HG03354 (cell line): ENCODE results near the gene ABHD17C.
"Not testable (repeated sequence)": the region's sequence is repeated elsewhere in the genome, so short reads cannot be mapped to it uniquely, and the experiment has no call there.

Experiments
- ATAC-seq: cut with Tn5 transposase; IDR thresholded peaks from one replicate; pipeline ENCODE4 v1.9.1; 2021; ENCODE audit warnings: mild to moderate bottlenecking; ENCODE audit not compliant: unreplicated experiment, poor library complexity, severe bottlenecking

The ABHD17C gene

DNA sequence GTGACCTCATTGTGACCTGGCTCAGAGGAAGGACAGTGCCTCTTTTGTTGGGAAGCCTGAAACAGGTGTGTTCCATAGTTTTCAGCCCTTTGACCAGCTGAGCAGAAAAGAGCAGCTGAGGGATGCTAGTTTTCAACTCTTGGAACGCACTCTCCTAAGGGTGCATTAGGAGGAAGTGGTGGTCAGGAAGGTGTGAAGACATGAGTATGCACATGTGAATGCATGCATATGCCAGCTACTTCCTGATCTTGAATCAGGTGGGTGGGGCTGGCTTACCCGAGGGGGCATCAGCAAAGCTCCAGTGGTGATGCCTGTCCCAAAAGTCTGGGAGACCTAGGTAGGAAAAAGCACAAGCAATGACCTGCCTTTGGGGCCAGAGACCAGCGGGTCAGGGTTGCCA is 60.8 kb downstream of the ABHD17C start:
- no peak for ATAC-seq

DNA sequence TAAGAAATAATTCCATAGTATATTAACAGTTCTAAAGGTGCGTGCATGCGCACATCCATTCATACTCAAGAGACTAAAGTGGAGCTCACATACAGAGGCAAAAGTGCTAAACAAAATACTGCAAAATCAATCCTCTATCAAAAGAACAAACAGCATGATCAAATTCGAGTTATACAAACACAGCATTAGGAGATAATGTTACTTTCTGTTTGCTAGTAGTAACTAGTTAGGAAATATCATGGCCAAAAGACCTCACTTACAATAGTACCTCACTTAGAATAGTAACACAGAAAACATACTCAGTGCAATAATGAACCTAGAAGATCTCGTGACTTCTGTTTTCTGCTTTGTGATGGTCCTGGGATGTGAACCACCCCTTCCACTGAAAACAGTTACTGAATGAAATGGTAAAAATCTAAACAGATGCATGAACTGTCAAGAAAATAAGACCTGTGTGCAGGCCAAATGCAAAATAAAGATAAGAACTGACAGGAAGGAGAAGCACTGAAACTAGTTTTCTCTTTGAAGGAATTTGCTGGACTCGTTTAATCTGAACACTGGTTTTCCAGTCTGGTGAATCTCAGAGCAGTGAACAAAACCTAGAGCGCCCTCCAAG is 63.1 kb downstream of the ABHD17C start:
- ATAC-seq: no peak

DNA sequence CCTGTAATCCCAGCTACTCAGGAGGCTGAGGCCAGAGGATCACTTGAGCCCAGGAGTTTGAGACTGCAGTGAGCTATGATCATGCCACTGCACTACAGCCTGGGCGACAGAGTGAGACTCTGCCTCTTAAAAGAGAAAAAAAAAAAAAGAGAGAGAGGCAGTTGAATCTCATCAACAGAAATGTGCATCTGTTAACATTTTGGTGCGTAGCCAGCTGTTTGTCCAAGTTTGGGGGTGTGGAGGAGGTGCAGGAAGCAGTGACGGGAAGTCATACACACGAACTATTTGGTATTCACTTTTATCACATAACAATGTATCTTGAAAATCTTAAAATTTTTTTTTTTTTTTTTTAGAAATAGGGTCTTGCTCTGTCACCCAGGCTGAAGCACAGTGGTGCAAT is 65.8 kb downstream of the ABHD17C start:
- no peak for ATAC-seq

DNA sequence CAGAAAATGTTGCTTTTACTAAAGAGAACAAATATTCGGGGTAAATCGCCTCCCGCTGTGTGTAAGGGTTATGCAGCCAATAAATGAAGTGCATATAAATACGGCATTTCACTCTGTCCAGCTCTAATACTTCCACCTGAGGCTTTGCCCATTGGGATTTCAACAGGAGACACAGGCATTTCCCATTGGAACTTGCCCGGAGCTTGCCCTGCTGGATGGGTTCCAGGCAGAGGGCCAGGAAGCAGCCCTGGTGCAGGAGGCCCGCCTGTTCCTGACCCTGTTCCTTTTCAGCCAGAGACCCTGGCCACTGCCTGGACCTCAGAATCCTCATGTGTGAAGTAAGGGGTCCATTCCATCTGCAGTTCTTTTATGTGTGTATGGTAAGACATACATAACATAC is 66.6 kb downstream of the ABHD17C start:
- no peak for ATAC-seq

DNA sequence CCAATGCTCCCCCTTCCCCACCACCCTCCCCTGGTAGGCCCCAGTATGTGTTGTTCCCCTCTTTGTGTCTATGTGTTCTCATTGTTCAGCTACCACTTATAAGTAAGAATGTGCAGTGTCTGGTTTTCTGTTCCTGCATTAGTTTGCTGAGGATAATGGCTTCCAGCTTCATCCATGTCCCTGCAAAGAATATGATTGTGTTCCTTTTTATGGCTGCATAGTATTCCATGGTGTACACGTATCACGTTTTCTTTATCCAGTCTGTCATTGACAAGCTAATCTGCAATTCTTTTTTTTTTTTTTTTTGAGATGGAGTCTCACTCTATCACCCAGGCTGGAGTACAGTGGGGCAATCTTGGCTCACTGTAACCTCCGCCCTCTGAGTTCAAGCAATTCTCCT is 68.1 kb downstream of the ABHD17C start:
- not testable (repeated sequence) for ATAC-seq

DNA sequence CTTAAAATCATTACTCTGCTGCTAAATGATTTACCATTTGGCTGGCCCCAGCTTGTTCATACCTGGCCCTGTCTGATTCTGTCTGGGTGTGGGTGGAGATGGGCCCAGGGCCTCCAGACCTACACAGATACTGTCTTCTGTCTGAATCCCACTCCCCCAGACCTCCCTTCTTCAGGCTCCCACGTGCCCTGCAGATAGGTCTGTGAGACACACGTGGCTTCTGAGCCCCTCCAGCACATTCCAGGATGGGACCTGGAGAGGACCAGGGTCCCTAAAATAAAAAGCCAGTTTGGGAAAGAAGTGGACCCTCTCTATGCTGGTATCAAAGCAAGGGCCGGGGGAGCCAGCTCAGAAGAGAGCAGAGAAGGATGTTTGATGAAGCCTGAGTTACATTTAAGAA is 69.4 kb downstream of the ABHD17C start:
- no peak for ATAC-seq

DNA sequence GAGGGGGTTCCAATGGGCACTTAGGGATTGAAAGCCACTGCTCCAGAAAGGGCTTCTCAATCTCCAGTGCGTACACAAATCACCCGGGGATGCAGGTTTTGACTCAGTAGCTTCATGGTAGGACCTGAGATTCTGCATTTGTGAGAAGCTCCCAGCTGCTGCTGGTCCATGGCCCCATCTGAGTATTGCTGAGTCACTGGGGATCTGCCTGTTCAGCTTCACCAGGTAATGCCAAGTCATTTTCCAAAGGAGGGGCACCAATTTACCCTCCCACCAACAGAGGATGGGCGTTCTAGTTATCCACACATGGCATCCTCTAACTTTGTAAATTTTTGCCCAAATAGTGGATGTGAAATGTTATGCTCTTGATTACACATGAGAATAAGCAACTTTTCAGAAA is 71.2 kb downstream of the ABHD17C start:
- no peak for ATAC-seq

DNA sequence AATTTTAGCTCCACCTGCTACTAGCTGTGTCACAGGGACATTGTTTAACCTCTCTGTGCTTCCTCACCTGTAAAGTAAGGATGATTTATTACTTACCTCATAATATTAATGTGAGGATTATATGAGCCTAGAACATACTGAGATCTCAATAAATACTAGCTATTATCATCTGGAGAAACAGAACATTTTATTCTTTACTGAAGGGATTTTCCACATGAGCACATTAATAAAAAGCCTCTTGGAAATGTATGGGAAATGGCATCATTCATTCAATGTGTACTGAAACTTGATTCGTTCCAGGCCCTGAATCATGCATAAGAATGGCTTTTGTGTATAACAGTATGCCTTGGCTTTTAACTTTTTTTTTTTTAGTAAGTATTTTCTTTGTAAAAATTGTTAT is 73.0 kb downstream of the ABHD17C start:
- ATAC-seq: no peak

DNA sequence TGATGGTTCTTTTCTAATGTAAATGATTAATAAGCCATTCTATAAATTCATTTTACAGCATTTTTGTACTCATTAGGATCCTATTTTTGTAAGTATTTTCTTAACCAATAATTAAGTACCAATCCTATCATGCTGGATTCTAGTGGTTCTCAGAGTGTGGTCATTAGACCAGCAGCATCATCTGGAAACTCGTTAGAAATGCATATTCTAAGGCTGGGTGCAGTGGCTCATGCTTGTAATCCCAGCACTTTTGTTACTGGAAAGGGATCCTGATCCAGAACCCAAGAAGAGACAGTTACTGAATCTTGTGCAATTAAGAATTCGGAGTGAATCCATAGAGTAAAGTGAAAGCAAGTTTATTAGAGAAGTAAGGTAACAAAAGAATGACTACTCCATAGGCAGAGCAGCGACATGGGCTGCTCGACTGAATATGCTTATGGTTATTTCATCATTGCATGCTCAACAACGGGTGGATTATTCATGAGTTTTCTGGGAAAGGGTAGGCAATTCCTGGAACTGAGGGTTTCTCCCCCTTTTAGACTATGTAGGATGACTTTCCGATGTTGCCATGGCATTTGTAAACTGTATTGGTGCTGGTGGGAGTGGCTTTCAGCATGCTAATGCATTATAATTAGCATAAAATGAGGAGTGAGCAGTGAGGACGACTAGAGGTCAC is 74.2 kb downstream of the ABHD17C start:
- no peak for ATAC-seq

DNA sequence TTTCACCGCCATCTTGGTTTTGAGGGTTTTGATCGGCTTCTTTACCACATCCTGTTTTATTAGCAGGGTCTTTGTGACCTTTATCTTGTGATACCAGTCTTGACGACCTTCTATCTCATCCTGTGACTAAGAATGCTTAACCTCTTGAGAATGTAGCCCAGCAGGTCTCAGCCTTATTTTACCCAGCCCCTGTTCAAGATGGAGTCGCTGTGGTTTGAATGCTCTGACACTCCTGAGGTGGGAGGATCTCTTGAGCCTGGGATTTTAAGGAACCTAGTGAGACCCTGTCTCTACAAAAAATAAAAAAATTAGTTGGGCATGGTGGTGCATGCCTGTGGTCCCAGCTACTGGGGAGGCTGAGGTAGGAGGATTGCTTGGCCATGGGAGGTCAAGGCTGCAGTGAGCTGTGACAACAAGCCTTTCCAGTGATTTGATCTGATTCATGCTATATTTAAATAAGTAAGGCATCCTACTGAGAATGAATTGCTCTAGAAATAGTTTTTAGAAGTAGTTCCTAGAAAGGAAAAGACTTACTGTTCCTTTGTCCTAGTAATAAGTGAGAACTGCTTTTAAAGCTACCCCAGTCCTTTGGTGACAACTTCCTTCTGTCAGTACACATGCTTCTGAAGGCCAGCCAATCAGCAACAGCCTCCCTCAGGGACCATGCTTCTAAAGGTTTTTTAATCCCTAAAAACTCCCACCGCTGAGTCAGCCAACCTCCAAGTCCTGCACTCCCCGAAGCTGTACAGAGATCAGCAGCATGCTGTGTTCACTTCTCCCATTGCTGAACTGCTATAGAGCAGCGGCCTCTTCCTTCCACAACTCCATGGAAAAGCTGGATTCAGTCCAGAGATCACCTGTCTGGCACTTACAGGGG is 75.0 kb downstream of the ABHD17C start:
- ATAC-seq: no peak

DNA sequence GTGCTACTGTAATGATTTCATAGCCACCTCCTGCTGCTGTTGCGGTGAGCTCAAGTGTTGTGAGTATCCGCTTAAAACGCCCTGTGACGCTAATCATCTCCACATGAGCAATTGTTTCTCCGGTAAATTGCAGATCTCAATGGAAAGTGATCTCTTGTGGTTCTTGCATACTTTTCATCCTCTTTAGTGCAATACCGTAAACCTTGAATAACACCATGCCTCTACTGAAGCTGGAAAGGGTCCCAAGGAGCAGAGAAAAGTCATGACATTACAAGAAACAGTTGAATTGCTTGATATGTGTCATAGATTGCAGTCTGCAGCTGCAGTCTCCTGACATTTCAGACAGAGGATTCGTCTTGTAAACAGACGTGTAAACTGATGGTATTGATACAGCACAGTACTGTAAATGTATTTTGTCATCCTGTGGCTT is 78.0 kb downstream of the ABHD17C start:
- no peak for ATAC-seq

DNA sequence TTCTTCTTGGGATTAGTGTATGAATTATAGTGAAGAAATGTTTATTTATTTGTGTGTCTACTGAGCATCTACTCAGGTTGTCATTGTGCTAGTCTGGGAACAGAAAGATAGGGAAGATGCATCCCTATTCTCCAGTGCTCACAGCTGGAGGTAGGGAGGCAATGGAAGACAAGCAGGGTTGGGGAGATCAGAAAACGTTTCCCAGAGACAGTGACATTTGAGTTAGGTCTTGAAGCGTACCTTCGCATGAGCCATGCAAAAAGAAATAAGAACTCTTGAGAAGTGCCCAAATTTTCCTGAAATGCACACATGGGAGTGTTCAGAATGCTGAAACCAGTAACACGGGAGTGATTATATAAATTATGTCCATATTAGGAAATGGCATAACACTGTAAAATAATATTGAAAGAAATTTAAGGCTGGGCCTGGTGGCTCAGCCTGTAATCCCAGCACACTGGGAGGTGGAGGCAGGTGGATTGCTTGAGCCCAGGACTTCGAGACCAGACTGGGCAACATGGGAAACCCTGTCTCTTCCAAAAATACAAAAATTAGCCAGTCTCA is 78.8 kb downstream of the ABHD17C start:
- ATAC-seq: no peak

DNA sequence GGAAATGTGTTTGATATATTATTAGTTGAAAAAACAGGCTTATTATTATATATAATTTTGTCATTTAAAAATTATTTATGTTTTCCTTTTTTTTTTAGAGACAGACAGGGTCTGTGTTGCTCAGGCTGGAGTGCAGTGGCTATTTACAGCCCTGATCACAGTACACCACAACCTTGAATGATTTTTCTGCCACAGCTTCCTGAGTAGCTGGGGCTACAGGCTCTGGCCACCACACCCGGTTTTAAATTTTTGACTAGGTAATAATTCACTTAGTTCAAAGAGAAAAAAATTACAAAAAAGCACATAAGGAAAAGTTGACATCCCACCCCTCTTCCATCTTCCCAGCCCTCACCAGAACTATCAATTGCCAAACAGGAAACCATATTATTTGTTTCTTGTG is 79.4 kb downstream of the ABHD17C start:
- no peak for ATAC-seq

DNA sequence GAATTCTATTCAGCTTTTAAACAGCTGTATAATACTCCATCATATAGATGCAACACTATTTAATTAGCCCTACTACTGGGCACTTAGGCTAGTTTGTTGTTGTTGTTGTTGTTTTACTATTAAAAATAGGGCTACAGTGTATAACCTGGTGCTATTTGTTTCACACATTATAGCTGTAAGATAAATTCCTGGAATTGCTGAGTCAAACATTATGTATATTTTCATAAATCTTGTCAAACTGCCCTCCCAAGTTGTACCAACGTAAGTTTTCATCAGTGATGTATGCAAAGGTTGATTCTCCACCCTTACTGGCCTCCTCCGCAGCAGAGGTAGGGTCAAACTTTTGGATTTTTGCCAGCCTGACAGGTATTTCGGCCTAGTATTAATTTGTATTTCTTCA is 80.2 kb downstream of the ABHD17C start:
- ATAC-seq: no peak

DNA sequence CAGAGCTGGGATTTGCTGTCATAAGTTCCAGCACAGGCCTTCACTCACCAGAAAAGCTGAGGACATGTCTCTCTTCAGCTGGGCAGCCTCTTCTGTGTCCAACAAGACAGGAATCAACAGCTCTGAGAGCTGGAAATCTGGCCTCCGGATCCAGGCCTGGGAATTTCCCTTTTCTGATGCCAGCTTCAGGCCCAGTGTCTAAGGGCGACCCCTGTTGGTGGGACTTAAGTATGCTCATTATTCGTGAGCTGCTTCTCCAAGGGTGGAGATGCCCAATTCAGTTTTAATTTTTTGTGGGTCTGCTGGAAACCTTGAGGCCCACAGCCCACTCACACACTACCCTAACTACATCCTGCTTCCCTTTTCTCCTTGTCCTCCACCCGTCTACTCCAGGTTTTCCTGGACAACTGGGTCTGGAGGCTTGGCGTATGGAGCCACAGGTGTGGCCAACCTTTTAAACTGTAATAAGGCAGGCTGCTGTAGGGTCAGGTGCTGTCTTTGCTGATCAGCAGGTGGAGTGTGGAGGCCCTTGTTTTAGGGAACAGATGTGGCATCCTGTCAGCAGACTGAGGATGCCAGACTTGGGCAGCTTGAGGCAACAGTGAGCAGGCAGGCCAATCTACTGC is 81.4 kb downstream of the ABHD17C start:
- ATAC-seq: peak; percentile 47

DNA sequence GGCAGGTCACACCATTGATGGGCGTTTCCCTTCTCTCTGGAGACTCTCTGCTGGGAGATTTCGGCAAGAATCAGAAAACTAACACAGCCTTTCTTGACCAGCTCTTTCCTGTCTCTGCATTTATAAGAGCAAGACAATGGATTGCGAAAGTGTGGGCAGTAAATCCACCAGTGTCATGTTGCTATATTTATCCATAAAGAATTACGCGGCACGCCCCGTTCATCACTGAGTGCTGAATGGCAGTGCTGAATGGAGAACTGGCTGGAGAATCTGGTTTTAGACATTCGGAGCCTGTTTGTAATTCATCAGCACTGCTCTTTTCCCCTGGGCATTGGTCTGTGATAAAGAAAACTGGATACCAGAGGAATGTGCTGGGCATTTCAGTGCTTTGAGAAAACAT is 82.0 kb downstream of the ABHD17C start:
- ATAC-seq: no peak

DNA sequence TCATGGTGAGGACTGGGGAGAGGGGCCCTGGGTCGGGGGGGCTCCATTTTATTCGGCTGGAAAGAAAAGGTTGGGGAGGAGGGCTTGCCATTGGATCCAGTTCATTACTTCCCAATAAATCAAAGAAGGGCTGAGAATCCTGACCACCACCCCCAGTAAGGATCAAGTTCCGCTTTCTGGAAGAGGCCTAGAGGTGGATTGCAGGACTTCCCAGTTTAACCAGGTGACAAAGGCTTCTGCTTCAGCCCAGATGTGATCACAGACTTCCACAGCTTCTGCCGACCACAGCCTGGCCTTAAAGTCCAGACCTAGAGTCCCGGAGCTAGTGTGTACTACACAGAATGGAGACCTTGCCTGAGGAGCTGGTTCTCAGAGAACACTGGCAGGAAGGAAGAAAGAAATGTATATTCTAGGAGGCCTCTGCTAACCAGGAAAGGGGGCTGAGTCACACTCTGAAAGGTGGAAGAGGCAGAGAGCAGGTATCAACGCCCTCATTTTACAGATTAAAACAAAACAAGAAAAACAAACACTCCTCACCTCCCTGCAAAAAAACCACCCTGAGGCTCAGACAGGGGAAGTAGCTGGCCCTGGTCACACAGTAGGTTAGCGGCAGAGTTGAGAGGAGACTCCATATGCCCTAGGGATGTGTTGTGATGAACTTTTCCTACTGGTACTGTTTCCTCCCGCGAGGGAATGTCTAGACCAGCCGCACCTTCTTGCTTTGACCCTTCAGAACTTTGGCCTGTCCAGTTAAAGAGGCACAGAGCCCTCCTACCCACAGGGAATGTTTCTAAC is 82.9 kb downstream of the ABHD17C start:
- no peak for ATAC-seq

DNA sequence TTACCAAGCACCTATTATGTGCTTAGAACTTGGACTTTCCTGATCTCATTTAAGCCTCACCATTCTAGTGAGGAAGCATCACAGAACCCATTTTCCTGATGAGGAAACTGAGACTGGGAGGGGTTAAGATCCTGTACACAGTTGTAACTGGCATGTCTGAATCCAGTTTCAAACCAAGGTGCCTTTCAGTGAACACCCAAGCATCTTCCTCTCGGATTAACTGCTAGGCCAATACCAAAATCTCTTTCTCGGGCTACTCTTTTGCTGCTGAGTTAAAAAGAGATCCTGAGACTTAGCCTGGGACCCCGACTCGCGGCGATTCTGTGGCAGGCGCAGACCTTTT is 83.5 kb downstream of the ABHD17C start:
- ATAC-seq: no peak

DNA sequence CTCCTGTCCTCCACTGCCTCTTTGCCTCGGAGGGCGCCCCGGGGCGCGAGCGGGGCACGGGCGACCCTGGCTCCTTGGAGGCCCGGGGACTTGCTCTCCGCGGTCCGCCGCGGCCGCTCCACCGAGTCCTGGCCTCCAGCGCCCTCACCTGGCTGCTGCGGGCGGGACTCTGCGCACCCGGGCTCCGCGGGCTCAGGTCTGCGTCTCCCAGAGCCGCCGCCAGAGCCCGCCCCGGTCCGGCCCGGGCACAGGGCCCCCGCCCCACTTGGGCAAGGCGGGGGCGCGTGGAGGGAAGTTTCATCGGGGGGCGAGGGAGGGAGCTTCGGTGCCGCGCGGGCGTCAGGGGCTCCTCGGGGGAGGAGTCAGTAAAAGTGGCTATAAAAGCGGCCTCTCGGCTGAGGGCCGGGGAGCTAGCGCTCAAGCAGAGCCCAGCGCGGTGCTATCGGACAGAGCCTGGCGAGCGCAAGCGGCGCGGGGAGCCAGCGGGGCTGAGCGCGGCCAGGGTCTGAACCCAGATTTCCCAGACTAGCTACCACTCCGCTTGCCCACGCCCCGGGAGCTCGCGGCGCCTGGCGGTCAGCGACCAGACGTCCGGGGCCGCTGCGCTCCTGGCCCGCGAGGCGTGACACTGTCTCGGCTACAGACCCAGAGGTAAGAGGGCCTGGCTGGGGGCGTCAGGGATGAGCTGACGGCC is 84.0 kb downstream of the ABHD17C start, which contains the start of gene CEMIP:
Gene CEMIP, plus strand, starts transcription at position 407 of the 694 bp plus-strand sequence. CDS start 94,510 bp downstream, outside the sequence.
- no peak for ATAC-seq
